Mammary epithelial cell (primary cell): ENCODE results near the gene SRPK3.

Source experiments
- CTCF ChIP-seq, 2 donors: IDR thresholded peaks in 1 of 2; conservative IDR thresholded peaks in 1 of 2; 2 replicates each; pipeline ENCODE4 v1.5.1; 2011 to 2012; ENCODE audit warnings: inconsistent platforms in 2 of 2, low read length in 2 of 2, mild to moderate bottlenecking in 2 of 2, control low read depth in 1 of 2, low read depth in 1 of 2; ENCODE audit not compliant: insufficient read depth in 1 of 2; ENCODE audit errors: extremely low read depth in 1 of 2
- EZH2 ChIP-seq: IDR thresholded peaks from 2 replicates; pipeline ENCODE4 v1.6.1; 2012; ENCODE audit warnings: low read length, inconsistent platforms, borderline replicate concordance

GRCh38 chrX:153780678-153781427, at the start of gene SRPK3:
- TF ChIP-seq EZH2 (no peak), CTCF (conservative IDR thresholded peaks at IDR 0.05 in 1 of 2, IDR thresholded peaks at IDR 0.05 in 1 of 2; ENCODE audit: extremely low read depth in 1 of 2, insufficient read depth in 1 of 2, low read depth in 1 of 2, low read length in 2 of 2) (no peak)
